ENCODE data around the gene PRR5L. TPM values are rescaled to one million over a fixed set of nuclear protein-coding genes. Genes with fewer than 3 reads are reported as not detected.
A peak's percentile ranks its signal among the peaks of the same experiment; 100 is the strongest.

Gene PRR5L
- total and polyA plus RNA-seq, 2 experiments from 2014 or later: 3.1 to 8.9 TPM

DNA sequence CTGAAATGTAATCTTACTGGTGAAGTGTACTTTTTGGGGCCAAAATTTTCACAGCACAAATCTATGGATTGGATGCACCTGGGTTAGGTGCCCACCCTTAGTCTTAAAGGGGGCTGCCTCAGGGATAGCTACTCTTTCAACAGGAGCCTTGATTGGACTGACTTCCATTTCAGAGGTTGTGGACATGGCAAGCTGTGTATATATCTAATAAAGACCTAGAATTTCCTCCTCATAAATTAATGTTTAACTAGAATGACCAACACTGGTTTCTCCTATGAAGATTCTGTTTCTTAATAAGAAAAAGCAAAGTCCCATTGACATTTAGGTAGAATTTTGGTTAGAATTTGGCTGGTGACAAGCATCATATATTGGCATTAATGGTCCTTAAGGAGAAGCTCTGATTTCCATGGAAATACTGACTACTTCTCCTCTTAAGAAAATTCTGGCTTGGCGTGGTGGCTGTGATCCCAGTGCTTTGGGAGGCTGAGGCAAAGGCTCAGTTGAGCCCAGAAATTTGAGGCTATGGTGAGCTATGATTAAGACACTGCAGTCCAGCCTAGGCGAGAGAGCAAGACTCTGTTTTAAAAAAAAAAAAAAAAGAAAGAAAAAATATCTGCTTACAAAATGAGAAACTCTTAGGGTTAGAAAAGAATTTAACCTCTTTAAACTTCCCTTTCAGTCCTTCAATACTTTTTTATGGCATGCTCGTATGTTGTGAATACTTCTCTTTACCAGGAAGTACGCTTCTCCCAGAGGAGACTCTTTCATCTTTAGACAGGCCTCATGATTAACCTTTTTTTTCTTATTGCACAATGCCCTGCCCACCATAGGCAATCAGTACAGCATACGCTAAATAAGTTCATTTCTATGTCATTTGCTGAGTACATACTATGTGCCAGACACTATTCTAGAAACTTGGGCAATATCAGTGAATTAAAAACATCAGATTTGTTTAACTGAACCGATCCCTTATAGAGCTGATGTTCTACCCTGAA is 77.2 kb downstream of the PRR5L start (continued):
- no peak for TF ChIP-seq ZNF114 (CRISPR knock-in tag; IDR thresholded peaks at IDR 0.05)
- TF ChIP-seq CREB1 (CRISPR knock-in tag; IDR thresholded peaks at IDR 0.05; ENCODE audit: low read depth): no peak
- TF ChIP-seq, protein P1, sequence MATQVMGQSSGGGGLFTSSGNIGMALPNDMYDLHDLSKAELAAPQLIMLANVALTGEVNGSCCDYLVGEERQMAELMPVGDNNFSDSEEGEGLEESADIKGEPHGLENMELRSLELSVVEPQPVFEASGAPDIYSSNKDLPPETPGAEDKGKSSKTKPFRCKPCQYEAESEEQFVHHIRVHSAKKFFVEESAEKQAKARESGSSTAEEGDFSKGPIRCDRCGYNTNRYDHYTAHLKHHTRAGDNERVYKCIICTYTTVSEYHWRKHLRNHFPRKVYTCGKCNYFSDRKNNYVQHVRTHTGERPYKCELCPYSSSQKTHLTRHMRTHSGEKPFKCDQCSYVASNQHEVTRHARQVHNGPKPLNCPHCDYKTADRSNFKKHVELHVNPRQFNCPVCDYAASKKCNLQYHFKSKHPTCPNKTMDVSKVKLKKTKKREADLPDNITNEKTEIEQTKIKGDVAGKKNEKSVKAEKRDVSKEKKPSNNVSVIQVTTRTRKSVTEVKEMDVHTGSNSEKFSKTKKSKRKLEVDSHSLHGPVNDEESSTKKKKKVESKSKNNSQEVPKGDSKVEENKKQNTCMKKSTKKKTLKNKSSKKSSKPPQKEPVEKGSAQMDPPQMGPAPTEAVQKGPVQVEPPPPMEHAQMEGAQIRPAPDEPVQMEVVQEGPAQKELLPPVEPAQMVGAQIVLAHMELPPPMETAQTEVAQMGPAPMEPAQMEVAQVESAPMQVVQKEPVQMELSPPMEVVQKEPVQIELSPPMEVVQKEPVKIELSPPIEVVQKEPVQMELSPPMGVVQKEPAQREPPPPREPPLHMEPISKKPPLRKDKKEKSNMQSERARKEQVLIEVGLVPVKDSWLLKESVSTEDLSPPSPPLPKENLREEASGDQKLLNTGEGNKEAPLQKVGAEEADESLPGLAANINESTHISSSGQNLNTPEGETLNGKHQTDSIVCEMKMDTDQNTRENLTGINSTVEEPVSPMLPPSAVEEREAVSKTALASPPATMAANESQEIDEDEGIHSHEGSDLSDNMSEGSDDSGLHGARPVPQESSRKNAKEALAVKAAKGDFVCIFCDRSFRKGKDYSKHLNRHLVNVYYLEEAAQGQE (IDR thresholded peaks at IDR 0.05; ENCODE audit: unreplicated experiment): no peak

- H3K27ac ChIP-seq (ENCODE audit: low read depth): no peak overlapping the region
- H3F3A ChIP-seq (replicated peaks; ENCODE audit: low read depth): no peaks in the 10 kb centered on the region
- Mint-ChIP-seq H3K9me3 (peaks cover 5% of the 10 kb centered on the region; the same call in 1 of the 3 replicates), H3K36me3 (ENCODE audit: low read depth) (no peaks in the 10 kb centered on the region), H3K27me3 (ENCODE audit: insufficient read depth, low read depth, poor library complexity) (peaks cover 30% of the 10 kb centered on the region), H3K27ac (no peak overlapping the region), H3K4me1 (peaks cover 13% of the 10 kb centered on the region; the same call in 2 of the 3 replicates), H3K4me3 (no peak overlapping the region)
- no peaks in the 10 kb centered on the region for H3K36me3 ChIP-seq (ENCODE audit: insufficient read depth)
- DNase-seq (ENCODE audit: low spot score): no peak
- no peak overlapping the region for H3K4me3 ChIP-seq
- ATAC-seq: no peak
- H3K4me1 ChIP-seq (ENCODE audit: insufficient read depth): peaks cover 14% of the 10 kb centered on the region
- H3K27me3 ChIP-seq (ENCODE audit: insufficient read depth): peaks cover 57% of the 10 kb centered on the region
- no peak overlapping the region for H2AFZ ChIP-seq
- no peak overlapping the region for H3K4me2 ChIP-seq
- TF ChIP-seq, protein P2, sequence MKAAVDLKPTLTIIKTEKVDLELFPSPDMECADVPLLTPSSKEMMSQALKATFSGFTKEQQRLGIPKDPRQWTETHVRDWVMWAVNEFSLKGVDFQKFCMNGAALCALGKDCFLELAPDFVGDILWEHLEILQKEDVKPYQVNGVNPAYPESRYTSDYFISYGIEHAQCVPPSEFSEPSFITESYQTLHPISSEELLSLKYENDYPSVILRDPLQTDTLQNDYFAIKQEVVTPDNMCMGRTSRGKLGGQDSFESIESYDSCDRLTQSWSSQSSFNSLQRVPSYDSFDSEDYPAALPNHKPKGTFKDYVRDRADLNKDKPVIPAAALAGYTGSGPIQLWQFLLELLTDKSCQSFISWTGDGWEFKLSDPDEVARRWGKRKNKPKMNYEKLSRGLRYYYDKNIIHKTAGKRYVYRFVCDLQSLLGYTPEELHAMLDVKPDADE (IDR thresholded peaks at IDR 0.05): no peak
- TF ChIP-seq EZH2 (IDR thresholded peaks at IDR 0.05; ENCODE audit: low read depth, unreplicated experiment): no peak
- H4K20me1 ChIP-seq (replicated peaks; ENCODE audit: insufficient read depth): no peaks in the 10 kb centered on the region
- H3K79me2 ChIP-seq (replicated peaks; ENCODE audit: insufficient read depth): no peaks in the 10 kb centered on the region
- H3K9me2 ChIP-seq (ENCODE audit: insufficient read depth): no peaks in the 10 kb centered on the region
Observed at GRCh38 chr11:36374726-36375125, 78.6 kb downstream of the PRR5L start.

- Mint-ChIP-seq H3K9me3 (peaks cover 5% of the 10 kb centered on the region; the same call in 1 of the 3 replicates), H3K4me1 (peaks cover 13% of the 10 kb centered on the region; the same call in 2 of the 3 replicates), H3K36me3 (ENCODE audit: low read depth) (no peaks in the 10 kb centered on the region), H3K27me3 (ENCODE audit: insufficient read depth, low read depth, poor library complexity) (peaks cover 30% of the 10 kb centered on the region), H3K4me3 (peak overlapping the region; percentile 95), H3K27ac (no peak overlapping the region)
- TF ChIP-seq EZH2 (IDR thresholded peaks at IDR 0.05; ENCODE audit: low read depth, unreplicated experiment): no peak
- no peak for TF ChIP-seq STAT1 (IDR thresholded peaks at IDR 0.05; ENCODE audit: unreplicated experiment)
- no peak for TF ChIP-seq NANOG (IDR thresholded peaks at IDR 0.05; ENCODE audit: borderline replicate concordance)
- Histone ChIP-seq H3K79me2 (replicated peaks; ENCODE audit: insufficient read depth) (no peaks in the 10 kb centered on the region), H3K27ac (ENCODE audit: low read depth) (no peak overlapping the region), H2AFZ (peak overlapping the region; percentile 54), H3K4me1 (ENCODE audit: insufficient read depth) (peaks cover 14% of the 10 kb centered on the region), H3K4me2 (peak overlapping the region; percentile 78), H4K20me1 (replicated peaks; ENCODE audit: insufficient read depth) (no peaks in the 10 kb centered on the region), H3F3A (replicated peaks; ENCODE audit: low read depth) (no peaks in the 10 kb centered on the region), H3K4me3 (peak overlapping the region; percentile 59), H3K36me3 (ENCODE audit: insufficient read depth) (no peaks in the 10 kb centered on the region), H3K27me3 (ENCODE audit: insufficient read depth) (peaks cover 57% of the 10 kb centered on the region), H3K9me2 (ENCODE audit: insufficient read depth) (no peaks in the 10 kb centered on the region)
- no peak for DNase-seq (ENCODE audit: low spot score)
- ATAC-seq: peak; percentile 14
Observed at GRCh38 chr11:36375353-36376008, 79.4 kb downstream of the PRR5L start.

Measured in GM23338 (cell line).